ENCODE results near the gene SEC22A.

SEC22A gene

DNA sequence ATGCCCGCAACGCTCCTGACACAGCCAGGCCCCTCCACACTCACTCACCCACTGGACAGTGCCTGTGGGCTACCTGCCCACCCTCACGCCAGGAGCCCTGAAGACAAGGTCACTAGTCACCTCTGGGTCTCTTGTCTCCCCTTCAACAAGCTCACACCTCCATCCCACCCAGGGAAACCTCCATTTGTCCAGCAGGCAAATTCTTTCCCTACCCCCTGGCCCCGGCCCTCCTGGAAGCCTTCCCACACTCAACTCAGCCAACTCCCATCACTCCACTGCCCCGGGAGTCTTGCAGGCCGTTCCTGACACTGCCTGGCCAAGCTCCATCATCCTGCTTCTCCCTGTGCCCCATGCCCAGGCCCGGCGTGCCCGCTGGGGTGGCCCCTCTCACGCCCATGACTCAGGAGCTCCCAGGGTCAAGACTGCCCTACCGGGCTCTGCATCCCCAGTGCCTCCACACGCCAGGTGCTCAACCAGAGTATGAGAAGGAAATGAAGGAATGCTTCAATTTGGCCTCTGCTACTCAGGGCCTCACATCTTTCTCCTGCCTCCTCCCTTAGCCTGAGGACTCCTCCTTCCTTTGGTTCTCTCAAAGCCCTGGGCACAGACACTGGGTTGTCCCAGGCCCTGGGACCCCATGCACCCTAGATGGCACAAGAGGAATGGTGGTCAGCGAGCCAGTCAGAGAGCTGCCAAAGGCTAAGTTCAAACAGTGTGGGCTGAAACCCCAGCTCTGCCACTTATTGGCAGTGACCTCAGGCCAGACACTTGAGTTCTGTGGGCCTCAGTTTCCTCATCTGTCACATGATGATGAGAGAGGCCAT, 88.6 kb downstream of the SEC22A start:
- DNase-seq, result peak; percentile 32

DNA sequence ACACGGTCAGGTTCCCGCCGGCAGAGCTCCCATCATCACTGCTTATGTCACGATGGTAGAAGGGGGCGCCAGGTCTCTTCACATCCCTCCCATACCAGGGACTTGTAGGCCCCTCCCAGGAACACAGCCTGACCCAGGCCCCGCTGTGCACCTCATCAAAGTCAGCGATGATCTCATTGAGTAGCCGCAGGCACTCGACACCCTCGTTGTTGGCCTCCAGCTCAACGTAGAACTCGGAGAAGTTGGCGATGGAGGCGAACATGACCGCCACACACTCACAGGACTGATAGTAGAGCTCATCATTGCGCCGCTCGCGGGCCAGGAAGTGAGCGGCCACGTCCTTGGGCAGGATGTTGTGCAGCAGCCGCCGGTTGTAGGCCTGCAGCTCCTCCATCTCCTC, 89.2 kb downstream of the SEC22A start:
- DNase-seq, result peak; percentile 19

DNA sequence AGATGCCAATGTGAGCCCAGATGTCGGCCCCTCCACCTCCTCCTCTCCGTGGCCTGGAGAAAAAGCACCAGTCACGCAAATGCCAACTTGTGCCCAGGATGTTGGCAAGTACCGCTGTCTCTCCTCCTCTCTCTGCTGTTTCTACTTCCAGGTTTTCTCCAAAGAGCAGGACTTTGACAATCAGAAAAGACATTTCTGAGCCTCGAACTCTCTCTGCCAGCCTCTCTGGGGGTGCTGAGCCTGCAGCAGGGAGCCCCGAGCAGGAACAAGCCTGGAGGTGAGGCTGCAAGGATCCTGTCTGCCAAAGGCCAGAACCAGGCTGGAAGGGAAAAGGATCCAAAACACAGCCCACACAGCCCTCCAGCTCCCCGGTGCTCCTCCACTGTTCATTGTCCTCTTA, 89.7 kb downstream of the SEC22A start:
- no peak for DNase-seq

DNA sequence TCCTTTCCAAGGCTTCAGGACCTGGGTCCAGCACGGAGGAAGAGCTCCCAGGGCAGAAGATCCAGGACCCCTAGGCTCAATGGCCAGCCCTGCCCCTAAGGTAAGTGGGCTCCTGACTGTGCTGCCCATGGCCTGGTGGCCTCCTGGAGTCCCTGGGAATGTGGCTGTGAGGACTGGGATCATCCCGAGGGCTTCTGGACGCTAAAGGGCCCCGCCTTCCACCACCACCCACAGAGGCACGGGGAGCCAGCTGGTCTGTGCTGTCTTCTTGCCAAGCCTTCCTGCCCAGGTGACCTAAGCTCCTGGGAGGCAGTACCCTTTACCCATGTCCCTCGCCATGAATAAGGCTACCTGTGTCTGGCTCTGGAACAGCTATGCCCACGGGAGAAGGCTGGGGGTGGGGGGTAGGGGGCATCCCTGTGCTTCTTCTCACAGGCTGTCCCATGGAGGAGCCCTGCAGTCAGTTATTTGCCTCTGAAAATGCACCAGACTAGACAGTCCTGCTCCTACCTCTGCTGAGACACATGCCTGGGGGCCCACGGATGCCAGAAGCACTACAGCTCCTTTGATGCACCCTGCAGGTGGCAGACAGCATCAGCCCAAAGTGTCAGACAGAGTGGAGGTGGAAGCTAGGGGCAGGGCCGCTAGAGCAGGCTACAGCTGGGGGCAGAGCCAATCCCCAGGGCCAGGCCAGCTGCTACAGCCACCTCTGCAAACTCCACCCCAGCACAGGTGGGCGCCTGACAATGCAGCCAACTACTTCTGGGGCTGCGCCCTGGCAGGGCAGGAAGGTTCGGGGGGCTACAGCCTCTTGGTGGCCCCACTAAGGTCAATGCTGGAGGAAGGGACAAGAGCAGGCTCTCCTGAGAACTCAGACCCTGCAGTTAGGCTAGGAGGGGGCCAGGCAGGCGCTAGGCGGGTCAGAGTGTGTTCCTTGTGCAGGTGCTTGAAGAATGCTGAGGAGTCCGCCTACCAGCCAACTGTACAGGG, 90.9 kb downstream of the SEC22A start:
- no peak for DNase-seq

DNA sequence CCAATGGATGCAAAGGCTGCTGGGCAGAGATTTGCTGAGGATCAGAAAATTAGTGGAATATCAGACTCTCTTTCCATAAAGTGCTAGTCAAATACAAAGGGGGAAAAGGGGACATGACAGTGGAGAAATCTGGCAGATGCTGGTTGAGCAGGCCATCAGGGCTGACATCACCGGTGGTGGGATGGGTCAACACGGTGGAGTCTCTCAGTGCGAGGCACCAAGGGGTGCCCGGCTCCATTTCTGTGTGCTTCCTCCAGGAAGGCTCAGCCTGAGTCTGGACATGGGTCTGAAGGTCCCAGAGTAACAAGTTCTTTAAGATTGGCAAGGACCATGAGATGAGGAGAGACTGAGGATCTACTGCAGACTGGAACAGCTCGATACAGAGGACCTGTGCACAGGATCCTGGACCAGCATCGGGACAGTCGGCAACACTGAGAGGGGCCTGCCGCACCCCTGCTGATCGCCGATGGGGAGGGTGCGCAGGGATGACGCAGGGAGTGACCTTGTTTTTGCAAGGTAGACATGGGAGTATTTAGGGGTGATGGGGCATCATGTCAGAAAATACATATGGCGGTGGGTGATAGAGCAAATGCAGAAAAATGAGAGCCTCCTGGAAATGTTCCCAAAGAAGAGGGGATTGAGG, 92.7 kb downstream of the SEC22A start:
- DNase-seq, result no peak

DNA sequence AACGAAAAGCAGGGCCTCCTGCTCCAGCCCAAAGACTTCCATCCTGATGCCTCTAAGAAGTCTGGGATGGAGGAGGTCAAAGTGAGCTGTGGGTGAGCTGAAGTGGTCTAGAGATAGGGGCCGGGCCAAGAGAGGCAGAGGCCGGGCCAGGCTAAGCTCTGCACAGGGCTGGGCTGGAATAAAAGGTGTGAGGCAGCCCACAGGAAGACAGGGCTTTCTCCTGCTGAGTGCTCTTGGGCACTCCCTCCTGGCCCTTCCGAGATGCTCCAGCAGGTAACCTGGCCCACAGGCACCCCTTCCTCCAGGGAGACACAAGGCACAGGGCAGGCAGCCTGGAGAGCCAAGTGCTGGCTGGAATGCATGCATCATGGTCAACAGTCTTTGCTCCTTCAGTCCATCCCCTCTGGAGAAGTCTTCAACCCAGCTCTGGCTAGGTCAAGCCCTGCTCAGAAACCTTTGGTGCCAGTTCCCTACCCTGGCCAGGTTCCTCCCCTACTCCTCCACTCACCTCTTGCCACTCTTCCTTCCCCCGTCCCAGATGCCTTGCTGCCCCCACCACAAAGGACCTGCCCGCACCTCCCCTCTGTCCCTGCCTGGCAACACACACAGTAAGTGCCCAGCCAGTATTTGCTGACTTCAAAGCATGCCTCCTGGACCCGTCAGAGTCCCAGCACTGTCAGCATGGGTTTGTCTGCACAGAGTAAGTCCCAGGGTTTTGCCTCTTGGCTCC, 93.6 kb downstream of the SEC22A start:
- no peak for DNase-seq

DNA sequence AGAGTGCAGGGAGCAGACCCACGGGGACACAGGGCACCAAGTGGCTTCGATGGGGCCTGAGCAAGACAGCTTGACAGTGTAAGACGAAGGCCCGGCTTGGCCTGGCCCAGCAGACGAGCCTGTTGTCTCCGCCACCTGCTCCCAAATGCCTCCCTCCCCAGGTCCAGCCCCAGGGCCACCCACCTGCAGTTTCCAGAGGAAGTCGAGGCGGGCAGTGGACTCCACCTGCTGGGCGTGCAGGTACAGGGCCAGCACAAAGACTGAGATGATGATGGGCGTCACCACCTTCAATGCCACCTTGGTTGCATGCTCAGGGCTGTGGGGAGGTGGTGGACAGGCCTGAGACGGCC, 94.1 kb downstream of the SEC22A start:
- DNase-seq, result no peak

DNA sequence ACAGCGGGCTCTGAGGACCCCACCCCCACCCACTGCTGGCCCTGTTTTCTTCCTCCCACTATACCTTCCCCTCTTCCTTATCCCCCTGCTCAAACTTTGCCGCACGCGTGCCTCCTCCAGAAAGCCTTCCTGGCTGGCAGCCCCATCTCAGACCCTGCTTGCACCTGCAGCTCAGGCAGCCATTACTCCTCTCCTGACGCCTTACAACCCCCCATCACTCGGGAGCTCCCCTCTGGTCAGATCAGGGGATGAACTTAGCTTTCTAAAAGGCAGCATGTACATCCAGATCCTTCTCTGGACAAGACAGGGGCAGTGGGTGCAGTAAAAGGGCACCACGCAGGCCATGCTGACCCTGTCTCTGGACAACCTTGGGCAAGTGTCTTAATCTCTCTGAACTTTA, 94.5 kb downstream of the SEC22A start:
- no peak for DNase-seq

DNA sequence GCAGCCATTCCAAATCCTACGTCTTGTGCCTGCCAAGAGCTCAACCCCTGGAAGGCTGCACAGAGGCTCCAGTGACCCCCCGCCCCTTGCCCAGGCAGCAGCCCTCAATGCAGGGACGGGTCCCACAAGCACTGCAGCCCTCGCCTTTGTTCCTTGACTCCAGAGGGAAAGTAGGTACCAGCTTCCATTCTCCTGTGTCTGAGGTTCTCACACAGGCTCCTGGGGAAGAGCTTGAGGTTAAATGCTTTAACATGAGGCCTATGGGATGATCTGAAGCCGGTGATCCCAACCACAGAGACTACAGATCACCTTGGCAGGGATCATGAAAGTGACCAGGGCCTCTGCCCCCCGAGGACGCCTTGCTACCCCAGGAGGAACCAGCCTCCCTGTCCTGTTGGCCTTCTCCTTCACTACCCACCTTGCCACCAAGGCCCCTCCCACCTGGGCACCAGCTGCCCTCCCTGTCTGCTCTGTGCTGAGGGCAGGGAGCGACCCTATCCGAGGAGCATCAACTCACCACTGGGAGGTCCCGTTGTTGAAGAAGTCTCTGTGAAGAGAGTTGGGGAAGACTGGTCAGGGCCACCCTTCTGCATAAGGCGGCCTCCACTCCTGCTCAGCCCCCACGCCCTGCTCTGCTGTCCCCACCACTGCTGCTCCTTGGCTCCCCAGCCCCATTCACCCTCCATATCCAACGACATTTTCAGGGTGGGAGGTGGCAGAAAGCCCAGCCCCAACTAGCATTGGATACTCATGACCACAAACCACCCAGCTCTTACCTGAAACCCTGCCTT, 95.3 kb downstream of the SEC22A start:
- DNase-seq, result no peak

DNA sequence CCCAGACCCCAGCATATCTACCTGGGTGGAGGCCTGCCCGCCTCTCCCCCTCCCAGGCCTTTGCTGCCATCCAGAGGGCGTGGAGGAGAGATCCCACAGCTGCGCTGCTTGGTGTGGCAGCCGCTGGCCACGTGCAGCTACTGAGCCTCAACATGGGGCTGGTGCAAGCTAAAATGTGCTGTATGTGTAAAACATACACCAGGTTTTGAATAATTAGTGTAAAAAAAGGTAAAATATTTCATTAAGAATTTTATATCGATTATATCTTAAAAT, 95.8 kb downstream of the SEC22A start:
- DNase-seq, result no peak

DNA sequence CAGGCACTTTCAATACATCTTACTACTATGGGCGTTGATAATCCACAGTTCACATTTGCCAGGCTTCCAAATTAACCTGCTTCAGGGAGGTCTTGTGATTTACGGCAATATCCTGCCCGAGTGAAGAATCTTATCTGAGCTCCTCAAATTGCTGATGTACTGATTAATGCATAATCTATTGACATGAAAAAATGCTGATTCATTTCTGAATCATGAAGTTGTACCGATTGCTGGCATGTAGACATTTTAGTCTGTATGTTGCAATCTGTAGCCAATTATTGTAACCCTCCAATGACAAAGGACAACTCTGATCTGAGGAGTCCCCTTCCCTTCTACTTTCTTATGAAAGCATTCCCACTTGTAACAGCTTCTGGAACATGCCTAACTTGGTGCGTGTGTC, 97.2 kb downstream of the SEC22A start:
- DNase-seq, result no peak

DNA sequence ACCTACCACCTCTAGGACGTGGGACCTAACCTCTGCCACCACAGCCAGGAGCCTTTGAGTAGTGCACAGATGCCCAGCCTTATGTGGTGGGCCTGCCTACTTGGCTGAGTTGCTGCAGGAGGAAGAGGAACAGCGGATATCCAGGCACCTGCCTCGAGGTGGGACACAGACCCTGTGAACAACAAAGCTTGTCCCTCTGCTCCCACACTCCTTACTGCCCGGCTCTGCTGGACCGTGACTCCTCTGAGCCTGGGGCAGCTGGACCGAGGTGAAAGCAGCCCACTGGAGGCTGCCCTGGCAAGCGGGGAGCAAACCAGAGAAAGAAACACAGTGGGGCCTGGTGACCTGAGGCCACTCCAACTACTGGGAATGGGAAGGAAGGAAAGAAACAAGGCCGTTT, 97.8 kb downstream of the SEC22A start:
- no peak for DNase-seq

DNA sequence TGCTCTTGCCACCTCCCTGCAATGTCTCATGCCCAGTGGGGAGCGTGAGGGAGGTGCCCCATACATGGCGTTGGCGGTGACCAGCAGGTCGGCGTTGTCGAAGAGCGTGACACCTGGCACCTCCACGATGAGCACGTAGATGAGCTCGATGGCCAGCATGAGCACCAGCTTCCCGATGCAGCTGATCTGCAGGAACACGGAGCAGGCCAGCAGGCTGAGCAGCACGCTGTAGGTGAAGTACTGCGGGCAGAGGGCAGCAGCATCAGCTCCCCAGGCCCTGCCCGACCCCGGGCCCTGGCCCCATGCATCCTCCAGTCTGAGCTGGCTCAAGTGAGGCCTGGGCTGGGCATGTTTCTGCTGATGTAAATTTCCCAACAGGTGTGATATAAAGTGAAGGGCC, 98.3 kb downstream of the SEC22A start:
- DNase-seq, result no peak

DNA sequence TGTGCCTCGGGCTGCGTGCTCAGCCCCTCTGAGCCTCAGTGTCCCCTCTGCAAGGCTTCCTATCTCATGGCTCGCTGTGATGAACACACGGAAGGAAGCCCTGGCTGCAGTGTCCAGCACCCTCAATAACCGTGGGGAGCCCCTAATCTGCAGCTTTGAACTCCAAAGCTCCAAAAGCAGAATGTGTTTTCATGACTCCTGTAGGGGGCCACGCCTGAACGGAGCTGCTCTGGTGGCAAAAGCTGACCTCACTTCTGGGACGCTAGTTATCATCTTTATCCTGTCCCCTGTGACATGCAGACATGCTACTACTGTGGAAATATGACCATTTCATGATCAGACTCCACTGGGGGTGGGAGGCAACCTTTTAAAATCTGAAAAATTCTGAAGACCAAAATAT, 98.8 kb downstream of the SEC22A start:
- no peak for DNase-seq

DNA sequence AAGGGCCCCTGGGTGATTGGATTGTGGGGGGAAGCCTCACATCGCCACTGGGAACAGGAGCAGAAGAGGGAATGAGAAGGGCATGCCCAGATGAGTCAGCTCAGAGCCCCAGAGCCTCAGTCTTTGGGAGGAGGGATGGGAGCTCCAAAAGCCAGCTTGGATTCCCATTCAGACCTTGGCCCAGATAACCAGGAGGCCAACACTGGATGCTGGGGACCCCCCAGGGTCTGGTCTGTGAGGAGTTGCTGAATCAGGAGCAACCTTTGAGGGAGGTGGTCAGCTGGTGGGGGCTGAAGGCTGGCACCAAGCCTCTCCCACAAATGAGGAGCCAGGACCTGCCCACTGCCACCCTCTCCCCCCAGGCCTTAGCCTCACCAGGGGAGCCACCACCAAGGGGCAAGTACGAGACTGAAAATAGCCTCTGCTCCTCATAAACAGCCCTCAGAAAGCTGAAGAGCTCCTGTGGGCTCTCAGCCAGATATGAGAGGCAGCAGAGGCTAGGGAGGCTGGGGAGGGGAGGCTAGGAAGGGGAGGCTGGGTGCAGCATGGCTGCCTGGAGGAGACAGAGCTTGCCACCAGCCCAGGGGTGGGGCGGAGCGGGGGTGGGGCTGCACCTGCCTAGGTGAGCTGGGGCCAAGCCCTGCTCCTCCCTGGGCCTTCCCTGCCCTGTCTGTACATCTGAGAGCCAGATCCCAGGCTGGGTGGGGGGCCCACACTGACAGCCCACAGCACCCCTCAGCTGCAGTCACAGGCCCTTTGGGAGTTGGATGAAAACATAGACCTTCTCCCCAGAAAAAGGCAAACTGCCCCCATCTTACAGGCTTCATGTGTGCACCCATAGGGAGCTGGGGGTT, 99.8 kb downstream of the SEC22A start:
- DNase-seq, result no peak

DNA sequence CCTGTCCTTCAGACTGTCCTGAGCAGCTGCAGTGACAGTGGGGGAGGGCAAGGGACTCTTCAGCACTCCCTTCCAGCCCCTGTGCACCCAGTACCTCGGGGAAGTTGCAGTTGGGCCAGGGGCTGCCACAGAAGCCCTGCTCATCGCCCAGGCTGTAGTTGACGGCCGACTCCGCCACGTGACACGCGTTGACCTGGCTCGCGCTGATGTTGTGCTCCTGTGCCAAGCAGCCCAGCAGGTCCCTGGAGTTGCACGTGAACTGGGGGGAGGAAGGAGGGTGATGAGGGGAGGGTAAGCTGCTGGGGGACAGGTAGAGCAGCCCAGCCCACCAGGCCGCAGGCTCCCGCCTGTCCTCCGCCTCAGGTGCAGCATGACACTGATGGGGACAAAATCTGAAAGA, 101.2 kb downstream of the SEC22A start:
- no peak for DNase-seq

DNA sequence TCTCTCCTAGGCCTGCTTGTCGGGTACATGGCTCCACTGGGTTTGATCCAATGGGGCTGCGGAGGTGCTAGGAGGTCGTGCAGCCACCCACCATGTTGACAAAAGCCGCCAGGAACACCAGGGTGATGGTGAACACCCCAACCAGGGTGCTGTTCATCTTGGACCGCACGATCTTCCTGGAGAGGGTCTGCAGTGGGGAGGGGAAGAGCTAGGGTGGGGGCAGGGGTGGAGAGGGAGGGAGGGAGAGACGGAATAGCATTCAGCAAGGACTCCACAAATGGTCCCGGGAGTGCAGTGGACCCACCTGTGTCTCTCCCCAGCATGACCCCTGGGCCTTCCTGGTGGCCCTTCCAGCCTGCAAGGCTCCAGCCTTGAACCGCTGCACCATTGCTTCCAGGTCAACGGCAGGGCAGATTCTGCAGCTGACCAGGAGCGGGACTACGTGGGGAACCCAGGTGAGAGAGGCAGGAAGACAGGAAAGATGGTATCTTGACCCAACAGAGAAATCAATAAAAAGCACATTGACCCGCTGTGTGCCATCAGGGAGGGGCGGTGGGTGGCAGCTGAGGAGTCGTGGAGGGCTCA, 102.3 kb downstream of the SEC22A start:
- no peak for DNase-seq

DNA sequence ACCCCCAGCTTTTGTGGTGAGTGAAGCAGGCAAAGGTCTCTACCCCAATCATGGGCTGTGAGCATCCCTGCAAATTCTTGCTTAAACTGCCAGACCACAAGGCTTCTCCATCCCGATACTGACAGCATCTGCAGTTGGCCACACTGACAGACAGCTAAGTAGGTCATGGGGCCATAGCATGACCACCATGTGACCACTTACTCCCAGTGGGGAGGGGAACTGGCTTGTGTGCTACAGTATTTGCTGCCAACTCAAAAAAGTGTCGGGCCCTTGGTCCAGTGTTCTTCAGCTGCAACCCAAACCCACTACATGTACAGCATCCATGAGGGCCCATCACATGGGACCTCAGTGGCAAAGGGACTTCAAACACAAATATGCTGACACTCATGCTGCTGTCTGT, 103.4 kb downstream of the SEC22A start:
- no peak for DNase-seq

DNA sequence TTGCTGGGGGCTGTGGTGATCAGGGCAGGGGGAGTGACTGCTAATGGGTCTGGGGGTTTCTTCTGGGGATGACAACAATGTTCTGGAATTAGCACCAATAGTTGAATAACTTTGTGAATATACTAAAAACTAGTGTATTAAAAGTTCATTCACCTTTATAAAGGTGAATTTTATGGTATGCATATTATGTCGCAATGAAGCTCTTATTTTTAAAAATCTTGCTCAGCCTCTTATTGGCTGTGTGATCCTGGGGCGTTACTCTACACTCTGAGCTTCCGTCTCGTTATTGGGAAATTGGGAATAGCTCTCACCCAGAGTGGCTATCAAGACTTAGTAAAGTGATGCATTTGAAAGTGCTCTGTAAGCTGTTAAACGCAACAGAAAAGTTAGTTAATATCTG, 105.3 kb downstream of the SEC22A start:
- no peak for DNase-seq

DNA sequence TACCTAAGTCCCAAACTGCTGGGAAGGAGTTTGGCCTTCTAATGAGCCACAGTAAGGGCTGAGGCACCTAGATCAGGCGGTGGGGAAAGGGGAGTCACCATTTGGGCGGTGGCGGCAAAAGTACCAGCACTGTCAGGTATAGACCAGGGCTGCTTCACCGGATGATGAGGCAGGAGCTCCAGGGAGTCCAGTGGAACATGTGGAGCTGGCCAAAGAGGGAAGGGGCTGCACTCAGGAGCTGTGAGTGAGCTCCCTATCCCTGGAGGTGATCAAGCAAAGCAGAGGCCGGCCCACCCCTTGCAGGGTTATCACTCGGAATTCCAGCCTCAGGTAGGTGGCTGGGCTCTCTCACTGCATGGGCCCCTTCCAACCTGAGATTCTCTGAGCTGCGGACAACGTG, 108.4 kb downstream of the SEC22A start:
- DNase-seq, result no peak

DNA sequence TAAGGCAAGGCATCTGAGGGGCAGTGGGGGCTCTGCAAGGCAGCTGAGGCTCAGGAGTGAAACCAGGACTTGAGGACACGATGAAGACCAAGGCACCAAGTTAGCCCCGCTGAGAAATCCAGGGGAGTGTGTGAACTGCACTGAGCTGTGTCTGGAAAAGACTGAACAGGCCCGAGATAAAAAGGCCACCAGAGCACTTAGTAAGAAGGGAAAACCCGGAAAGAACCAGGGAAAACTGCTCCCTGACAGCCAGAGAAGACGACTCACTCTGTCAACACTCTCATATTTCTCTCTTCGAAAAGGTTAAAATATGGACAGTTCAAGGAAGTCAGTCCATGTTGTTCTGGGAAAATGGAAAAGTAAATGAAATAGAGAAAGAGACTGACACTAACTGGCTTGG, 109.0 kb downstream of the SEC22A start:
- DNase-seq, result no peak

All from activated CD8-positive, alpha-beta memory T cell treated with anti-CD3 and anti-CD28 coated beads for 24 hours (primary cell).